HFFc6 (cell line): ENCODE measurements around the gene LMF1. TPM values are rescaled to one million over a fixed set of nuclear protein-coding genes. Genes with fewer than 3 reads are reported as not detected.
A peak's percentile ranks its signal among the peaks of the same experiment; 100 is the strongest.

Source experiments
- DNase-seq: peaks from one replicate; pipeline ENCODE4 v3.0.0-alpha.2; 2018
- H3K27ac Mint-ChIP-seq: 2 replicates; pipeline ENCODE4 v1.8.0; 2020; ENCODE audit warnings: mild to moderate bottlenecking, mixed read lengths
- H3K27me3 Mint-ChIP-seq: 2 replicates; pipeline ENCODE4 v1.8.0; 2021; ENCODE audit warnings: mild to moderate bottlenecking, moderate library complexity, mixed read lengths; ENCODE audit not compliant: insufficient read depth
- H3K36me3 Mint-ChIP-seq: 2 replicates; pipeline ENCODE4 v1.8.0; 2021; ENCODE audit warnings: low read depth, mixed read lengths
- H3K4me1 Mint-ChIP-seq: 2 replicates; pipeline ENCODE4 v1.8.0; 2020; ENCODE audit warnings: low read depth, mixed read lengths
- H3K4me3 Mint-ChIP-seq: 2 replicates; pipeline ENCODE4 v1.8.0; 2020; ENCODE audit warnings: mild to moderate bottlenecking, moderate library complexity, mixed read lengths
- H3K9me3 Mint-ChIP-seq: 2 replicates; pipeline ENCODE4 v1.8.0; 2020; ENCODE audit warnings: mild to moderate bottlenecking, mixed read lengths
- CTCF ChIP-seq: fragments of 200-600 bp; sonication (generic); IDR thresholded peaks from 2 replicates; pipeline ENCODE4 v1.5.0; 2021; ENCODE audit warnings: antibody characterized with exemption, mild to moderate bottlenecking
- total RNA-seq, 6 experiments: library from RNA; stranded (reverse); fragmentation: NEBNext Ultra II Directional; extraction: Animal tissue kit (Norgen Biotek cat#: 25700); gene quantifications; 2 replicates in 1 of 6; 3 replicates in 5 of 6; pipeline ENCODE4 v1.2.3, GENCODE V29; 2021

Gene LMF1
- total RNA-seq, 6 experiments from 2014 or later = 10.9 to 19.3 (median 14.2) TPM

- H3K4me3 Mint-ChIP-seq = no peak overlapping the region
- H3K4me1 Mint-ChIP-seq = no peaks in the 10 kb centered on the region
- H3K27me3 Mint-ChIP-seq = peaks cover 14% of the 10 kb centered on the region
- no peak for TF ChIP-seq CTCF
- no peak for DNase-seq
- no peak overlapping the region for H3K27ac Mint-ChIP-seq
- H3K36me3 Mint-ChIP-seq = no peaks in the 10 kb centered on the region
- no peaks in the 10 kb centered on the region for H3K9me3 Mint-ChIP-seq
These were observed 13.4 kb upstream of the LMF1 start for GRCh38 chr16:984121-984694.

DNA sequence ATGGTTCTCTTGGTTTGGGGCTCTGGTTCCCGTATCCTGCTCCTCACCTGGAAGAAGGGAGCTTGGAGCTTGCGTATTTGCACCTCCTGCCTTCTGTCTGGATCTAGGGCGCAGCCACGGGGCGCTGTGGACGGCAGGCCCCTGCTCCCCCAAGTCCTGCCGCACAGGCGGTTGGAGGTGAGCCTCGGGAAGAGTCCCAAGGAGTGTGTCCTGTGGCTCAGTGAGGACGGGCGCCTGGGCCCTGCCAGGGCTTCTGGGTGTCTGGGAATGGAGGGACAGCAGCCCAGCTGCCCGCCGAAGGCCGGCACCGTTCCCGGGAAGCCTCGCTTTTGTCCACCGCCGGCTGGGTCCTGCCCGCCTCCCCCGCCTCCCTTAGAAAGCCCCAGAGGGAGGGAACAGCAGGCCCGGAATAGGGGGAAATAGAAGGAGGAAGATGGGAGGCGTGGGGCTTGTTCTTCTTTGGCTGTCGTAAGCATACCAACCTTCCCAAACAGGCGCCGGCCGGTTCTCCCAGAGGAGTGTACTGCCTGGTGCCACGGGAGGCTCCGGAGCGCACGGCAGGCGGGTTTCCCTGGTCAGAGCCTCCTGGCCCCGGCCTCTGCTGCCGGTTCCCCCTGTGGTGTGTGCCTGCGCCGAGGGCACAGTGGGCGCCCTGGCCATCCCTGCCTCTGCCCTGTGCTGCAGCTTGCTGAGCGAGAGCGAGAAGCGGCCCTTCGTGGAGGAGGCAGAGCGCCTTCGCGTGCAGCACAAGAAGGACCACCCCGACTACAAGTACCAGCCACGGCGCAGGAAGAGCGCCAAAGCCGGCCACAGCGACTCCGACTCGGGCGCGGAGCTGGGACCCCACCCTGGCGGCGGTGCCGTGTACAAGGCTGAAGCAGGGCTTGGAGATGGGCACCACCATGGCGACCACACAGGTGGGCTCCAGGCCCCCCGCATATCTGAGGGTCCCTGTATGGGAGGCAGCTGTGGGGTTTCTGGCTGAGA lies 12.6 kb upstream of the LMF1 start:
- Mint-ChIP-seq H3K9me3 (no peaks in the 10 kb centered on the region), H3K27ac (no peak overlapping the region), H3K4me1 (no peaks in the 10 kb centered on the region), H3K4me3 (no peak overlapping the region), H3K36me3 (no peaks in the 10 kb centered on the region), H3K27me3 (peaks cover 13% of the 10 kb centered on the region)
- no peak for DNase-seq
- TF ChIP-seq CTCF = no peak

DNA sequence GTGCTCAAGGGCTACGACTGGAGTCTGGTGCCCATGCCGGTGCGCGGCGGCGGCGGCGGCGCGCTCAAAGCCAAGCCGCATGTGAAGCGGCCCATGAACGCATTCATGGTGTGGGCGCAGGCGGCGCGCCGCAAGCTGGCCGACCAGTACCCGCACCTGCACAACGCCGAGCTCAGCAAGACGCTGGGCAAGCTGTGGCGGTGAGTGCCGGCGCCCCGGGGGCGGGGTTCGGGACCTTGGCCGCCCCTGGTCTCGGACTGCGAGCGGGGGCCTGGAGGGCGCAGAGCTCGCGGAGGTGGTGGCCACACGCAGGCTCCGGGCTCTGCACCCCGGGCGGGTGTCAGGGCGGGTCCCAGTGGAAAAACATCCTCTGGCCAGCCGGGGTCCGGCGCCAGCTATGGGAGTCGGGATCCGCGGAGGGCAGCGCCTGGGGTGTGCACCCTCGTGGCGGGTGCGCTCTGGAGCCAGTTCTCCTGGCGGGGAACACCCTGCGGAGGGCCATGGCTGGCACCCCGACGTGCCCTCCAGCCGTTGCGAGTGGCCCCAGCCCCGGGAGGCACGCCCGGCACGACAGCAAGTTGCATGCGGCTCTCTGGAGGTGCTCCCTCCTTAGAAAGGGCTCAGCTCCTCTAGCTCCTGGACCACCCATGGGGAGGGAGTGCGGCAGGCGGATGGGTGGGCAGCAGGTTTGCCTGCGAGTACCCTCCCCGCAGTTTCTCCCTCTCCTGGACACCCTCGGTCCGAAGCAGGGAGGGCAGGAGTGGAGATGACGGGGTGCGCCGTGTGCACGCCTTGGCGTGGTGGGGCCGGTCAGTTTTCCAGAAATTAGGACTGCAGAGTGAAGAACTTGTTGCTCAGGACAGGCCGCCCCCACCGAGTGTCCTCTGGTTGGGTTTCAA lies 11.6 kb upstream of the LMF1 start:
- DNase-seq = no peak
- no peak overlapping the region for H3K27ac Mint-ChIP-seq
- H3K4me1 Mint-ChIP-seq = no peaks in the 10 kb centered on the region
- H3K9me3 Mint-ChIP-seq = no peaks in the 10 kb centered on the region
- H3K4me3 Mint-ChIP-seq = no peak overlapping the region
- H3K36me3 Mint-ChIP-seq = no peaks in the 10 kb centered on the region
- TF ChIP-seq CTCF = no peak
- H3K27me3 Mint-ChIP-seq = peaks cover 18% of the 10 kb centered on the region

- Mint-ChIP-seq H3K27me3 (peaks cover 18% of the 10 kb centered on the region), H3K27ac (no peak within 1 kb of the TSS), H3K36me3 (no peaks in the 10 kb centered on the region), H3K9me3 (no peaks in the 10 kb centered on the region), H3K4me1 (no peaks in the 10 kb centered on the region), H3K4me3 (peak within 1 kb of the TSS; percentile 50; the same call in 1 of the 2 replicates)
- no peak for DNase-seq
- TF ChIP-seq CTCF = no peak
These were observed 10.9 kb upstream of the LMF1 start, which contains the start of gene SOX8 for GRCh38 chr16:981695-982144. TSS of gene SOX8 (plus strand) at chr16:981770. CDS start at chr16:981923, 153 bp downstream.

DNA sequence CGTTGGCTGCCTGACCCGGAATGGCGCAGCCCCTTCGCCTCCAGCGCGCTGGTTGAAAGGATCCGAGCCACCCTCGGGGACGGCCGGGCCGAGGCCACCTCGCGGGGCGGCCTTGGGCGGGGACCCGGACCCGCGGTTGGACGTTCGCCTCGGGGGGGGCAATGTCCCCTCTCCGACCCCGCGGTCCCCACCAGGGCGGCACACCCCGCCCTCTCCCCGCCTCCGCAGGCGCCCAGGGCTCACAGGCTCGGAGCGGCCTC lies 9.7 kb upstream of the LMF1 start:
- H3K4me3 Mint-ChIP-seq = no peak overlapping the region
- peaks cover 15% of the 10 kb centered on the region for H3K27me3 Mint-ChIP-seq
- no peaks in the 10 kb centered on the region for H3K9me3 Mint-ChIP-seq
- no peak for DNase-seq
- no peak for TF ChIP-seq CTCF
- no peaks in the 10 kb centered on the region for H3K4me1 Mint-ChIP-seq
- H3K36me3 Mint-ChIP-seq = no peaks in the 10 kb centered on the region
- no peak overlapping the region for H3K27ac Mint-ChIP-seq
